Tibial nerve (tissue), 4 donors: ENCODE measurements around the gene SNX8. TPM values are rescaled to one million over a fixed set of nuclear protein-coding genes. Genes with fewer than 3 reads are reported as not detected.

ENCODE experiments used
- DNase-seq, 2 donors: peaks; one replicate each; pipeline ENCODE4 v3.0.0-alpha.2; 2019; ENCODE audit warnings: low spot score in 2 of 2
- H3K27ac ChIP-seq, 4 donors: fragments of 200-600 bp; sonication (generic) in 3 of 4; one replicate each; pipeline ENCODE4 v1.5.1; 2017 to 2019; ENCODE audit warnings: mild to moderate bottlenecking in 1 of 4
- H3K27me3 ChIP-seq, 2 donors: fragments of 200-600 bp; sonication (generic) in 1 of 2; one replicate each; pipeline versions ENCODE4 v1.5.1 to v1.6.0; 2017 to 2019
- H3K36me3 ChIP-seq, 3 donors: fragments of 200-600 bp; sonication (generic); one replicate each; pipeline ENCODE4 v1.5.1; 2018 to 2019
- H3K4me1 ChIP-seq, 4 donors: fragments of 200-600 bp; sonication (generic) in 3 of 4; one replicate each; pipeline ENCODE4 v1.5.1; 2017 to 2019
- H3K4me3 ChIP-seq, 4 donors: fragments of 200-600 bp; sonication (generic) in 3 of 4; one replicate each; pipeline ENCODE4 v1.5.1; 2017 to 2019; ENCODE audit warnings: mild to moderate bottlenecking in 1 of 4, moderate library complexity in 1 of 4
- H3K9me3 ChIP-seq, 4 donors: fragments of 200-600 bp; sonication (generic) in 3 of 4; one replicate each; pipeline ENCODE4 v1.5.1; 2017 to 2019
- EP300 ChIP-seq, 2 donors: sonication (generic); formaldehyde crosslinking; IDR thresholded peaks; one replicate each; pipeline ENCODE4 v1.6.1; 2017; ENCODE audit warnings: antibody characterized with exemption in 2 of 2, mild to moderate bottlenecking in 1 of 2
- POLR2A ChIP-seq, 2 donors: fragments of 450-650 bp; IDR thresholded peaks; one replicate each; pipeline ENCODE4 v1.6.1; 2017; ENCODE audit warnings: antibody characterized with exemption in 2 of 2, mild to moderate bottlenecking in 2 of 2, moderate library complexity in 2 of 2
- WGBS, 2 donors: methylation state at CpG; one replicate each; pipeline ENCODE4 v1.1.5; 2018; 5-methylcytosine and 5-hydroxymethylcytosine counted together
- total RNA-seq, 4 donors: library from RNA; depleted of rRNA; stranded (reverse); fragments of >200 nt; gene quantifications; one replicate each; pipeline ENCODE4 v1.1.0, GENCODE V29; 2016
- TF ChIP-seq, protein P1 (sequence below), 5 experiments: fragments of 200-600 bp in 3 of 5; fragments of 450-650 bp in 2 of 5; sonication (generic) in 3 of 5; IDR thresholded peaks; one replicate each; pipeline ENCODE4 v1.5.1; 2016 to 2019; ENCODE audit warnings: antibody characterized with exemption in 5 of 5, mild to moderate bottlenecking in 3 of 5, moderate library complexity in 2 of 5

Gene SNX8
- total RNA-seq, 4 donors from 2014 or later = 8.6 to 39.6 (median 18.9) TPM

DNA sequence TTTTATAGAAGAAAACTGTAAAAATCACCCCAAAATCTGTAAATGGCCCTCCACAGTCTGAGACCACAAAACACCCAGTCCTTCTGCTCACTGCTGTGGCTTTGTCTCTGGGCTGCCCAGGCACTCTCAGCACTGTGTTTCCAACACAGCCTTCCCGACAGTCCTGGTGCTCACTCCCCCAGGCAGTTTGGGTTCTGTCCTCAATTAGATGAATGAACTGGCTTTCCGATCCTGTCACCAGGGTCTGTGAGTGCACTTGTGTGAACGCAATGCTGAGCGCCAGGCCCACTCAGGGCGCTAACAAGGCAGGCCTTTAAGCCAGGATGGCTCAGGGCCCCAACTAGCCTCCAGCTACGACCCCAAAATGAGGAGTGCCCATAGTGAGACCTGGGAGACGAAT lies 84.8 kb downstream of the SNX8 start:
- H3K36me3 ChIP-seq = peaks cover 0 to 61% (median 0%) of the 10 kb centered on the region in 3 donors
- WGBS, 2 donors = 82 to 89% methylated on average over 3 to 7 of the region's 7 CpGs
- TF ChIP-seq, protein P1, sequence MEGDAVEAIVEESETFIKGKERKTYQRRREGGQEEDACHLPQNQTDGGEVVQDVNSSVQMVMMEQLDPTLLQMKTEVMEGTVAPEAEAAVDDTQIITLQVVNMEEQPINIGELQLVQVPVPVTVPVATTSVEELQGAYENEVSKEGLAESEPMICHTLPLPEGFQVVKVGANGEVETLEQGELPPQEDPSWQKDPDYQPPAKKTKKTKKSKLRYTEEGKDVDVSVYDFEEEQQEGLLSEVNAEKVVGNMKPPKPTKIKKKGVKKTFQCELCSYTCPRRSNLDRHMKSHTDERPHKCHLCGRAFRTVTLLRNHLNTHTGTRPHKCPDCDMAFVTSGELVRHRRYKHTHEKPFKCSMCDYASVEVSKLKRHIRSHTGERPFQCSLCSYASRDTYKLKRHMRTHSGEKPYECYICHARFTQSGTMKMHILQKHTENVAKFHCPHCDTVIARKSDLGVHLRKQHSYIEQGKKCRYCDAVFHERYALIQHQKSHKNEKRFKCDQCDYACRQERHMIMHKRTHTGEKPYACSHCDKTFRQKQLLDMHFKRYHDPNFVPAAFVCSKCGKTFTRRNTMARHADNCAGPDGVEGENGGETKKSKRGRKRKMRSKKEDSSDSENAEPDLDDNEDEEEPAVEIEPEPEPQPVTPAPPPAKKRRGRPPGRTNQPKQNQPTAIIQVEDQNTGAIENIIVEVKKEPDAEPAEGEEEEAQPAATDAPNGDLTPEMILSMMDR (IDR thresholded peaks at IDR 0.05) = no peak
- no peak for TF ChIP-seq EP300 (IDR thresholded peaks at IDR 0.05)
- no peak for TF ChIP-seq POLR2A (IDR thresholded peaks at IDR 0.05)
- no peak overlapping the region for H3K27ac ChIP-seq
- no peak for DNase-seq
- no peaks in the 10 kb centered on the region for H3K27me3 ChIP-seq
- peaks cover 0 to 44% (median 17%) of the 10 kb centered on the region in 4 donors for H3K4me1 ChIP-seq
- no peak overlapping the region for H3K4me3 ChIP-seq
- H3K9me3 ChIP-seq = no peaks in the 10 kb centered on the region

DNA sequence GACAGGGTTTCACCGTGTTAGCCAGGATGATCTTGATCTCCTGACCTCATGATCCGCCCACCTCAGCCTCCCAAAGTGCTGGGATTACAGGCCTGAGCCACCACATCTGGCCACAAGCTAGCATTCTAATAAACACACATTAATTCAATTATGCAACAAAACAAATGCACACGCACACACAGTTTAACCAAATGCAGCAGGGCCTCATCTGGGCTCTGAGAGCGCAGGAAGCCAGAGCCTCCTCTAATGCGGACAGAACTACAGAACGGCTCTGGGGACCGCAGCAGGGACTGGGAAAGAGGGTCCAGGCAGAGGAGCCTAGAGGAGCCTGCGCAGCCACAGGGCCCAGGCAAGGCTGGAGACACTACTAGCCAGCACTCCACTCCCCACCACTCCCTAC lies 85.3 kb downstream of the SNX8 start:
- Histone ChIP-seq H3K27ac (no peak overlapping the region), H3K4me3 (no peak overlapping the region), H3K9me3 (no peaks in the 10 kb centered on the region), H3K27me3 (no peaks in the 10 kb centered on the region), H3K36me3 (peaks cover 0 to 64% (median 0%) of the 10 kb centered on the region in 3 donors), H3K4me1 (peaks cover 0 to 44% (median 17%) of the 10 kb centered on the region in 4 donors)
- DNase-seq = no peak
- 83 to 85% methylated on average over 8 of the region's 8 CpGs for WGBS, 2 donors
- TF ChIP-seq, protein P1 (IDR thresholded peaks at IDR 0.05) = no peak
- no peak for TF ChIP-seq POLR2A (IDR thresholded peaks at IDR 0.05)
- no peak for TF ChIP-seq EP300 (IDR thresholded peaks at IDR 0.05)

DNA sequence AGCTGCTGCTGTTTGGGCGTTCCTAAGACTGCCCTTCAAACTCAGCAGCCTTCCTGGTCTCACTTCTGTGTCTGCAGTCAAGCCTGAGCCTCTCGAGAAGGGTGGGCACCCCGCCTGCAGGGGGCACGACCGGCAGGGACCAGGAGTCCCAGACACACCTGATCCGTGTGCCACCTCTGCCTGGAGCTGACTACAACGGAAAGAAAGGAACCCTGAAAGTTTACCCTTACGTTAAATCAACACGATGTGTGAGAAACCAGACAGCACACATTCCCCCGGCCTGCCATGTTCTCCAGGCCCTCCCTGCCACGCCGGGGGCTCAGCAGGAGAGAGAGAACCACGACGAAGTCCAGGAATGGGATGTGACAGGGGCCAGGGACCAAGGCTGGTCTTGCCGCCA lies 86.5 kb downstream of the SNX8 start:
- TF ChIP-seq, protein P1 (IDR thresholded peaks at IDR 0.05) = no peak
- TF ChIP-seq EP300 (IDR thresholded peaks at IDR 0.05) = no peak
- no peak for TF ChIP-seq POLR2A (IDR thresholded peaks at IDR 0.05)

DNA sequence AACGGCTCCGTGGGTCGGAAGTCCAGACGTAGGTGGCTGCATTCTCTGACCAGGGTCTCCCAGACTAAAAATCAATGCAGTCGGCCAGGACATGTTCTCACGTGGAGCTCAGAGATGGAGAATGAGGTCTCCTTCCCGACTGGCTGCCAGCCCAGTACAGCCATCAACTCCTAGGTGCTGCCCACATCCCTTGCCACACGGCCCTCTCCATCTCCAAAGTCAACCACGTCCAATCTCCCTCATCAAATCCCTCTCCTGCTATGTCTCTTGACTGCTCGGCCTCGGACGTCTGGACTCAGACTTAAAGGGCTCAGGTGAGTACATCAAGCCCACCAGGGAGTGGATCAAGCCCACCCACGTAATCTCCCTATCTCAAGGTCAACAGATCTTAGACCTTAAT lies 88.4 kb downstream of the SNX8 start:
- Histone ChIP-seq H3K27me3 (no peaks in the 10 kb centered on the region), H3K36me3 (peaks cover 0 to 95% (median 0%) of the 10 kb centered on the region in 3 donors), H3K4me1 (peaks cover 0 to 21% (median 1%) of the 10 kb centered on the region in 4 donors), H3K9me3 (no peaks in the 10 kb centered on the region), H3K4me3 (no peak overlapping the region), H3K27ac (no peak overlapping the region)
- 95 to 96% methylated on average over 13 of the region's 13 CpGs for WGBS, 2 donors
- DNase-seq = no peak
- TF ChIP-seq EP300 (IDR thresholded peaks at IDR 0.05) (no peak), POLR2A (IDR thresholded peaks at IDR 0.05) (no peak)
- TF ChIP-seq, protein P1 (IDR thresholded peaks at IDR 0.05) = no peak

More for the DNA sequence above, 86.5 kb downstream of the SNX8 start:
- Histone ChIP-seq H3K4me1 (peaks cover 0 to 35% (median 15%) of the 10 kb centered on the region in 4 donors), H3K27me3 (no peaks in the 10 kb centered on the region), H3K36me3 (peaks cover 0 to 76% (median 0%) of the 10 kb centered on the region in 3 donors), H3K9me3 (no peaks in the 10 kb centered on the region), H3K4me3 (no peak overlapping the region), H3K27ac (no peak overlapping the region)
- WGBS, 2 donors = 85 to 90% methylated on average over 15 of the region's 15 CpGs
- no peak for DNase-seq

DNA sequence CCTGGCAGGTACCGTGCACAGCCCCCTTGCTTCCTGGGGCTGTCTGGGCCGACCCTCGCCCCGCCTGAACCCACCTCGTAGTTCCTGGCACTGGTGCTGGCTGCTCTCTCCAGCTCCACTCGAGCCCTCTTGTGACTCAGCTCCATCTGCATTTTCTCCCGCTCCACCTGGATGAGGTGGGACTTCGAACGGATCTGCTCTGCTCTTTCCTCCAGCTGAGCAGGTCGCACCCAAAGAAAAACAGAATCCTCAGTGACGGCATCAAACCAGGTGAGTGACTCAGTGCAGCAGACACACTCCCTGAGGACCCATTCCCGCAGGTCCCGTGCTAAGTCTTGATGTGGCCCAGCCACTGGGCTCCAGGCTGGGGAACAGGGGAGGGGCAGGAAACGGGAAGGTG lies 88.9 kb downstream of the SNX8 start:
- no peak overlapping the region for H3K27ac ChIP-seq
- 92 to 93% methylated on average over 14 of the region's 14 CpGs for WGBS, 2 donors
- H3K36me3 ChIP-seq = peaks cover 0 to 100% (median 0%) of the 10 kb centered on the region in 3 donors
- H3K27me3 ChIP-seq = no peaks in the 10 kb centered on the region
- H3K9me3 ChIP-seq = no peaks in the 10 kb centered on the region
- TF ChIP-seq, protein P1 (IDR thresholded peaks at IDR 0.05) = no peak
- TF ChIP-seq EP300 (IDR thresholded peaks at IDR 0.05) = no peak
- no peak for TF ChIP-seq POLR2A (IDR thresholded peaks at IDR 0.05)
- no peak for DNase-seq
- no peak overlapping the region for H3K4me3 ChIP-seq
- H3K4me1 ChIP-seq = peaks cover 0 to 16% (median 0%) of the 10 kb centered on the region in 4 donors
